HG03045 (cell line): ENCODE measurements around the gene PLPPR3.

ENCODE experiments used
- ATAC-seq: cut with Tn5 transposase; IDR thresholded peaks from one replicate; pipeline ENCODE4 v1.9.1; 2021; ENCODE audit warnings: mild to moderate bottlenecking, moderate library complexity; ENCODE audit not compliant: unreplicated experiment

The PLPPR3 gene

GRCh38 chr19:821825-822503, at the start of gene PLPPR3:
Gene PLPPR3, minus strand, starts transcription at chr19:821955. Its CDS starts 396 bp downstream, at chr19:821559.
- ATAC-seq, result no peak

GRCh38 chr19:870963-871401, 49.2 kb upstream of the PLPPR3 start:
- no peak for ATAC-seq

GRCh38 chr19:870314-870713, 48.6 kb upstream of the PLPPR3 start:
- ATAC-seq, result no peak

GRCh38 chr19:869245-870177, 47.8 kb upstream of the PLPPR3 start:
- no peak for ATAC-seq

GRCh38 chr19:868458-869244, 46.9 kb upstream of the PLPPR3 start:
- no peak for ATAC-seq

GRCh38 chr19:867855-868457, 46.2 kb upstream of the PLPPR3 start:
- no peak for ATAC-seq

- ATAC-seq, result no peak
Observed at GRCh38 chr19:867301-867793, 45.6 kb upstream of the PLPPR3 start.

- no peak for ATAC-seq
Observed at GRCh38 chr19:866769-867300, 45.1 kb upstream of the PLPPR3 start.

- ATAC-seq, result no peak
Observed at GRCh38 chr19:863315-863620, 41.5 kb upstream of the PLPPR3 start.

GRCh38 chr19:862581-863314, 41.0 kb upstream of the PLPPR3 start:
- ATAC-seq, result no peak

GRCh38 chr19:861756-862580, 40.2 kb upstream of the PLPPR3 start:
- no peak for ATAC-seq

GRCh38 chr19:861141-861755, 39.5 kb upstream of the PLPPR3 start:
- no peak for ATAC-seq

GRCh38 chr19:858868-859843, 37.4 kb upstream of the PLPPR3 start, which contains the start of gene CFD:
Gene CFD, plus strand, starts transcription at chr19:859664. Its CDS starts 26 bp downstream, at chr19:859690.
- ATAC-seq, result no peak

GRCh38 chr19:858284-858683, 36.5 kb upstream of the PLPPR3 start:
- no peak for ATAC-seq

- no peak for ATAC-seq
Observed at GRCh38 chr19:855566-856120, 33.9 kb upstream of the PLPPR3 start.

- no peak for ATAC-seq
Observed at GRCh38 chr19:855142-855541, 33.4 kb upstream of the PLPPR3 start.

- no peak for ATAC-seq
Observed at GRCh38 chr19:854549-854948, 32.8 kb upstream of the PLPPR3 start.
